ENCODE results near the gene DMD.

DMD gene

DNA sequence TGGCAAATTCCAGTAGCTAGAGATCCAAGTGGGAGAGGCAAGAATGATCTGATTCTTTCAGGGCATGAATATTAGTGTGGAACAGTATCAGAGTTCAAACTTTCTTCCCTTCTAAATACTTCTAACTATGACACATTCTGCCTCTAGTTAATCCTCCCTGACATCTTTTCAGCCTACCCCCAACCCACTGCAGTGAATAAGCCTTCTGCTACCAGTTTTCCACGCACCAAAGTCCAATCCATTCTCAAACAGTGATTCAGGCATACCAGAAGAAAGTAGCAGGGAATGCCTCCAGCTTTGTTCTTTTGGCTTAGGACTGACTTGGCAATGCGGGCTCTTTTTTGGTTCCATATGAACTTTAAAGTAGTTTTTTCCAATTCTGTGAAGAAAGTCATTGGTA lies 1984.1 kb downstream of the DMD start:
- Histone ChIP-seq H3K4me3 (ENCODE audit: low read length in 2 of 2) (no peak overlapping the region), H3K9ac (ENCODE audit: low read length in 2 of 2) (no peak overlapping the region), H3K27me3 (ENCODE audit: control insufficient read depth in 1 of 2, insufficient read depth in 2 of 2, low read length in 2 of 2) (no peaks in the 10 kb centered on the region), H3K9me3 (ENCODE audit: control insufficient read depth in 2 of 2, low read length in 2 of 2) (no peaks in the 10 kb centered on the region), H3K4me1 (ENCODE audit: control insufficient read depth, insufficient read depth, low read length) (no peaks in the 10 kb centered on the region), H3K27ac (ENCODE audit: low read length) (no peak overlapping the region), H3K36me3 (ENCODE audit: control insufficient read depth in 2 of 2, insufficient read depth in 2 of 2, low read length in 2 of 2) (no peaks in the 10 kb centered on the region)

DNA sequence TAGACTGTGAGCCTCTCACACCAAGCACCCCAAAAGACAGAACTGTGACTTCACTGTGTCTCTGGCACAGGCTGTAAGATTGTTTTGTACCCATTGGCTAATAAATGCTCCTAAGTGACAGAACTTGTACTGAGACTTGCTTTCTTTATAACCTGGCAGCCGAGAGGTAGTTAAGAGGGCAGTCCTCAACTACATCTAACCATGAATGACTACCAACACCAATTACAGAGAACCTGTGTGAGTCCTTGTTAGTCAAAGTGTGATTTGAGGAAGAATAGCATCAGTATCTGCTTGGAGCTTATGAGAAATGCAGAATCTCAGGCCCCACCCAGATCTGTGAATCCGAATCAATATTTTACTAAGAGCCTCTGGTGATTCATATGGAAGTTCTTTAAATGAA lies 1985.5 kb downstream of the DMD start:
- H3K27ac ChIP-seq (ENCODE audit: low read length): no peak overlapping the region
- H3K9ac ChIP-seq (ENCODE audit: low read length in 2 of 2): no peak overlapping the region
- no peaks in the 10 kb centered on the region for H3K27me3 ChIP-seq (ENCODE audit: control insufficient read depth in 1 of 2, insufficient read depth in 2 of 2, low read length in 2 of 2)
- H3K4me1 ChIP-seq (ENCODE audit: control insufficient read depth, insufficient read depth, low read length): no peaks in the 10 kb centered on the region
- no peaks in the 10 kb centered on the region for H3K9me3 ChIP-seq (ENCODE audit: control insufficient read depth in 2 of 2, low read length in 2 of 2)
- no peak overlapping the region for H3K4me3 ChIP-seq (ENCODE audit: low read length in 2 of 2)
- no peaks in the 10 kb centered on the region for H3K36me3 ChIP-seq (ENCODE audit: control insufficient read depth in 2 of 2, insufficient read depth in 2 of 2, low read length in 2 of 2)

DNA sequence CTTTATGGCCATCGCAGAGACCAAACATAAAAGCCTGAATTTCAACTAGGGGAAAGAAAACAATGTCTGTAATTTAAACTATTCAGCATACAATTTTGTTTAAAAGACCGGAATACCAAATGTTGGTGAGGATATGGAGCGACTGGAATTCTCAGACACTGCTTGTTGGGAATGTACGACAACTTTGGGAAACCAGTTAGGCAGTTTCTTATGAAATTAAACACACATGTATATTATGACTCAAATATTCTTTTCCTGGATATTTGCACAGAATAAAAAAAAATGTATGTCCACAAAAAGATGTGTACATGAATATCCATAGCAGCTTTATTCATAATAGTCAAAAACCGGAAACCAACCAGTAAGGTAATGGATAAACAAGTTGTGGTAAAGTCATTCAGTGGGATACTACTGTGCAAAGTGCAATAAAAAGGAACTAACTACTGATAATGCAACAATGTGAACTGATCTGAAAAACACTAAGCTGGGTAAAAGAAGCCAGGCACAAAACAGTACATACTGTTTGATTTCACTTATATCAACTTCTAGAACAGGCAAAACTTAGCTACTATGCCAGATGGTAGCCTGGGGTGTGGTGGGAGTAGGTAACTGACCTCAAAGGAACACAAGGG lies 1986.9 kb downstream of the DMD start:
- no peaks in the 10 kb centered on the region for H3K36me3 ChIP-seq (ENCODE audit: control insufficient read depth in 2 of 2, insufficient read depth in 2 of 2, low read length in 2 of 2)
- no peak overlapping the region for H3K9ac ChIP-seq (ENCODE audit: low read length in 2 of 2)
- H3K4me3 ChIP-seq (ENCODE audit: low read length in 2 of 2): no peak overlapping the region
- H3K27ac ChIP-seq (ENCODE audit: low read length): no peak overlapping the region
- no peaks in the 10 kb centered on the region for H3K9me3 ChIP-seq (ENCODE audit: control insufficient read depth in 2 of 2, low read length in 2 of 2)
- no peaks in the 10 kb centered on the region for H3K4me1 ChIP-seq (ENCODE audit: control insufficient read depth, insufficient read depth, low read length)
- no peaks in the 10 kb centered on the region for H3K27me3 ChIP-seq (ENCODE audit: control insufficient read depth in 1 of 2, insufficient read depth in 2 of 2, low read length in 2 of 2)

DNA sequence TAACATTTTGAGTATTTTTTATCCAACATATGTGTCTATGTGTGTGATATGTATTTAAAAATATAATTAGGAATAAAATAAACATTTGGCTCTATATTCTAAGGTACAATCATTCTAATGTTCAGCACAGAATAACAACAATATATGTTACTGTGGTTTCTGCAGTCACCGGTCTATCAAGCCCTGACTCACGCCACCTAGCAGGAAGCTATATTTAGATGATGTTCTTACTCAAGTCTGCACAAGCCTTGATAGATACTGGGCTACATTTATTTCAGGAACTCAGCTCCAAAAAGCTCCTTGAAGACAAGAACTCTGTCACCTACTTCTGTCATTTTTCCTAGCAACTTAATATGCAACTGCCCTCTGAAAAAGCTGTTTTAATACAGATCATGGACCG lies 1987.5 kb downstream of the DMD start:
- H3K4me1 ChIP-seq (ENCODE audit: control insufficient read depth, insufficient read depth, low read length): no peaks in the 10 kb centered on the region
- H3K9ac ChIP-seq (ENCODE audit: low read length in 2 of 2): no peak overlapping the region
- no peak overlapping the region for H3K27ac ChIP-seq (ENCODE audit: low read length)
- no peak overlapping the region for H3K4me3 ChIP-seq (ENCODE audit: low read length in 2 of 2)
- no peaks in the 10 kb centered on the region for H3K27me3 ChIP-seq (ENCODE audit: control insufficient read depth in 1 of 2, insufficient read depth in 2 of 2, low read length in 2 of 2)
- no peaks in the 10 kb centered on the region for H3K9me3 ChIP-seq (ENCODE audit: control insufficient read depth in 2 of 2, low read length in 2 of 2)
- no peaks in the 10 kb centered on the region for H3K36me3 ChIP-seq (ENCODE audit: control insufficient read depth in 2 of 2, insufficient read depth in 2 of 2, low read length in 2 of 2)

DNA sequence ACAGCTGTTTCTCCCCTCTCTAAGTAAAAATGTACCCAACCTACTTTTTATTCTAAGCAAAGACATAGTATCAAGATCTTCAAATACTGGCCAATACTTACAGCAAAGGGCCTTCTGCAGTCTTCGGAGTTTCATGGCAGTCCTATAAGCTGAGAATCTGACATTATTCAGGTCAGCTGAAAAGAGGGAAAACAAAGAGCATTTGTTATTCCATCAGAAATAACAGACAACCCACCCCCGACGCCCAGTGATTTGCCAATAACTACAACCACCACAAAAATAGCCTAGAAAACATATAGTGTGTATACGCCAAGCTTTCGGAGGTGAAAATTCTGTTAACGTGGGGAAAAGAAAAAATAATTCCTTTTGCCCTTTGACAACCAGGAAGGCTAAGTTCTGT lies 1988.4 kb downstream of the DMD start:
- Histone ChIP-seq H3K4me3 (ENCODE audit: low read length in 2 of 2) (no peak overlapping the region), H3K27ac (ENCODE audit: low read length) (no peak overlapping the region), H3K36me3 (ENCODE audit: control insufficient read depth in 2 of 2, insufficient read depth in 2 of 2, low read length in 2 of 2) (no peaks in the 10 kb centered on the region), H3K27me3 (ENCODE audit: control insufficient read depth in 1 of 2, insufficient read depth in 2 of 2, low read length in 2 of 2) (no peaks in the 10 kb centered on the region), H3K4me1 (ENCODE audit: control insufficient read depth, insufficient read depth, low read length) (no peaks in the 10 kb centered on the region), H3K9ac (ENCODE audit: low read length in 2 of 2) (no peak overlapping the region), H3K9me3 (ENCODE audit: control insufficient read depth in 2 of 2, low read length in 2 of 2) (no peaks in the 10 kb centered on the region)

DNA sequence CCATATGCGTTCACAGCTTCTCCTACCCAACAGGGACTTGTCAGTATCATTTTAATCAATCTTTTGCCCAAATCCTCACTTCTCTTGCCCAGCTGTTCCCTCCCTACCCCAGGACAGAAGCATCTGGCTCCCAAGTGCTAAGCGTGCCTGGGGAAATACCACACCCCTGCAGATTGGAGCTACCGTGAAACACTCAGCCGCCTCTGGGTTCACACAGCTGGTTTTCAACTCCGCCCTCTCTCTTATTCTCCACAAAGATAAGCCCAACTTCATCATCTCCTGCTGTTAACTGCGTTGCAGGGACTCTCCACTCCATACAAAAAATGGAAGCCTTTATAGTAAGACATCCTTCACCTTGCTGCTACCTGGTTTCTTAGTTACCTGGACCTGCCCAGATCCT lies 1992.2 kb downstream of the DMD start:
- Histone ChIP-seq H3K9me3 (ENCODE audit: control insufficient read depth in 2 of 2, low read length in 2 of 2) (no peaks in the 10 kb centered on the region), H3K4me3 (ENCODE audit: low read length in 2 of 2) (no peak overlapping the region), H3K27ac (ENCODE audit: low read length) (no peak overlapping the region), H3K4me1 (ENCODE audit: control insufficient read depth, insufficient read depth, low read length) (no peaks in the 10 kb centered on the region), H3K36me3 (ENCODE audit: control insufficient read depth in 2 of 2, insufficient read depth in 2 of 2, low read length in 2 of 2) (no peaks in the 10 kb centered on the region), H3K27me3 (ENCODE audit: control insufficient read depth in 1 of 2, insufficient read depth in 2 of 2, low read length in 2 of 2) (no peaks in the 10 kb centered on the region), H3K9ac (ENCODE audit: low read length in 2 of 2) (no peak overlapping the region)

DNA sequence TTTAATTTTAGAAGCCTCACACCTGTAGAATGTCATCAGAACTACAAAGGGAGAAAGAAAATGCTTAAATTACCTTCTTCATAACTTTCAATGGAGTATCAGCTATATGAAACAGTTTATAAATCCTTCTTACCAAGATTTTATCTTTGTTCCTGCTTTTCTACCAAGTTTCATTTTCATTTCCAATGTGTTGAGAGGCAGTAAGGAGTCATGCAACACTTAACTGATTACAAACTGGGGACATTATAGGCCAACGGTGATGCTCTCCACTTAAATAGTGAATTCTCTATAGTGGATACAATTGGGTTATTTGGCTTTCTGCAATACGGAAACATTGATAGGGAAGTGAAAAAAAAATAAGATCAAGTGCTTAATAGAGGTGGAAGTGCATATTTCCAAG lies 1994.3 kb downstream of the DMD start:
- H3K4me1 ChIP-seq (ENCODE audit: control insufficient read depth, insufficient read depth, low read length): peaks cover 6% of the 10 kb centered on the region
- H3K9me3 ChIP-seq (ENCODE audit: control insufficient read depth in 2 of 2, low read length in 2 of 2): no peaks in the 10 kb centered on the region
- H3K4me3 ChIP-seq (ENCODE audit: low read length in 2 of 2): no peak overlapping the region
- H3K36me3 ChIP-seq (ENCODE audit: control insufficient read depth in 2 of 2, insufficient read depth in 2 of 2, low read length in 2 of 2): no peaks in the 10 kb centered on the region
- H3K9ac ChIP-seq (ENCODE audit: low read length in 2 of 2): no peak overlapping the region
- H3K27ac ChIP-seq (ENCODE audit: low read length): no peak overlapping the region
- H3K27me3 ChIP-seq (ENCODE audit: control insufficient read depth in 1 of 2, insufficient read depth in 2 of 2, low read length in 2 of 2): no peaks in the 10 kb centered on the region

DNA sequence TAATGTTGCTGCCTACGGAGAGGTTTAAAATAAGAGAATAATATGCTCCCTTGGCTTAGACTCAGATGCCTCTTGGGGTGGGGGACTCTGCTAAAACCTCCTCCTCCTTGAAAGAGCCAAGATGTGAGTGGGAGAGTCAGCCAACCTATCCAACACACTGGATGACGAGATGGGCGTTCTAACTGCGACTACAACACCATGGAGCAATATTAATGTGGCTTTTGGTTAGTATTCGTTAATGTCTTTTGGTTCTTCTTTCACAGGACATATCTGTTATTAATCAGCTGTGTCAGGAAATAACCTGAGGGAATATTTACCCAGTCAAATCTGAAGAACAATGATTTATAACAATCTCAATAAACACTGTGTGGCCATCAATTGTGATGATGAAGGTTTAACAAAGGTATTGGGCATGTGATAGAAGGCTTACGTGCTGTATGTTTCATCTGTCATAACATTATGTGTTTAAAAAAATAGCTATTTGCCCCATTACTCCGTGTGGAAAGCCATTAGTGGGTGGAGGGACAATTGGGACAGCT lies 1996.0 kb downstream of the DMD start:
- H3K4me1 ChIP-seq (ENCODE audit: control insufficient read depth, insufficient read depth, low read length): peaks cover 6% of the 10 kb centered on the region
- H3K27me3 ChIP-seq (ENCODE audit: control insufficient read depth in 1 of 2, insufficient read depth in 2 of 2, low read length in 2 of 2): no peaks in the 10 kb centered on the region
- H3K4me3 ChIP-seq (ENCODE audit: low read length in 2 of 2): no peak overlapping the region
- no peaks in the 10 kb centered on the region for H3K9me3 ChIP-seq (ENCODE audit: control insufficient read depth in 2 of 2, low read length in 2 of 2)
- H3K27ac ChIP-seq (ENCODE audit: low read length): no peak overlapping the region
- no peaks in the 10 kb centered on the region for H3K36me3 ChIP-seq (ENCODE audit: control insufficient read depth in 2 of 2, insufficient read depth in 2 of 2, low read length in 2 of 2)
- no peak overlapping the region for H3K9ac ChIP-seq (ENCODE audit: low read length in 2 of 2)

DNA sequence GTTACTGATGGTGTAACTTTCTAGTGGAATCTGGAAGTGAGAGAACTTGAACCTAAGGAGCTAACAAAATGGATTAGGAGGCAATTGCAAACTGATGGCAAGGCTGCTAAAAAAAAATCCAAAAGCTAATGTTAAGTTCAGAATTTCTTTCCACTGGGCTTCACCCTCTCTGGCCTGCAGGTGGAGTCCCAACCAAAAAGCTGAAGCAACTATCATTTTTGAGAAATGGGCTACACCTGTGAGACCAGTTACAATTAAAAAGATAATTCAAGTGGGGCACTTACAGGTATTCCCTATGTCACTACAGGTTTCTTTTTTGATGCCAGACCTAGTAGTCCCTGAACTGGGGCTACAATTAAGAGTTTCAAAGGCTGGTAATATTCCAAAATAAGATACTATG lies 1997.4 kb downstream of the DMD start:
- Histone ChIP-seq H3K27ac (ENCODE audit: low read length) (no peak overlapping the region), H3K9me3 (ENCODE audit: control insufficient read depth in 2 of 2, low read length in 2 of 2) (no peaks in the 10 kb centered on the region), H3K9ac (ENCODE audit: low read length in 2 of 2) (no peak overlapping the region), H3K4me3 (ENCODE audit: low read length in 2 of 2) (no peak overlapping the region), H3K4me1 (ENCODE audit: control insufficient read depth, insufficient read depth, low read length) (peaks cover 6% of the 10 kb centered on the region), H3K27me3 (ENCODE audit: control insufficient read depth in 1 of 2, insufficient read depth in 2 of 2, low read length in 2 of 2) (no peaks in the 10 kb centered on the region), H3K36me3 (ENCODE audit: control insufficient read depth in 2 of 2, insufficient read depth in 2 of 2, low read length in 2 of 2) (no peaks in the 10 kb centered on the region)

DNA sequence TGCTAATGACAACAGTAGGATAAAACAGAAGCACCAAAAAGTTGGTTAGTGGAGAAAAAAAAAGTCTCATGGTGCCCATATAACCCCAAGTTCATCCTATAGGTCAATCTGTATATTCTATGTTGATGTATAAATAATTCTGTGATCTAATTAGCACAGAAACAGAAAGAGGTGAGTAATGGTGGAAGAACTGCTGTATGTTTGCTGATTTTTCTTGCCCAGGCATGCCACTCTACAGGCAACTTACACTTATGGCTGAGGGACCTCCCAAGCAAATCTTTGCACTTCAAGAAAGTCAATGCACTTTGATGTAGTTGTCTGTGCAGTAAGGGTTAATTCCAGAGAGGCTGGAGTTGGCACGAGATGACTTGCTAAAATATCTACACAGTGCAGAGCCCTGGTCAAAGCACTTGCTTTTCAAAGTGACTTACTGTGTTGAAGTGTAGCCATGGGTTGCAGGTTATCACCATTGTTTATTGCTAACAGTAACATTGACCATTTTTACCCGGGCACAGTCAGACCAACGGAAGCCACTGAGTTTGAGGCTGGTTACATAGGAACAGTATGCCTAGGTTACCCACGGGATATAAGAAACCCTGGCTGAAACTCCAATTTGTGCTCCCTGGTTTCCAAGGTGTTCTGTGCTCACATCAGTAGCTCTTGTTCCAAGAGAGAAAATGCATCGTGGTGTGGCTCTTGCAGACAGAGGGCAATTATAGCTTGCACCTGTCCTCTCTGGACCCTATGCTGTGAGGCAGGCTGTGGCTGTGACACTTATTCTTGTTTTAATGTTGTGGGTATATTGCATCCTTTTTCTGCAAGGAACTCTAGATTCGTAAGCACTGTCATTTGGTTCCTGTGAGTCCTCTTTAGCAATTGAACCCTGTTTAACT lies 1998.2 kb downstream of the DMD start:
- H3K9ac ChIP-seq (ENCODE audit: low read length in 2 of 2): no peak overlapping the region
- no peaks in the 10 kb centered on the region for H3K36me3 ChIP-seq (ENCODE audit: control insufficient read depth in 2 of 2, insufficient read depth in 2 of 2, low read length in 2 of 2)
- H3K27me3 ChIP-seq (ENCODE audit: control insufficient read depth in 1 of 2, insufficient read depth in 2 of 2, low read length in 2 of 2): no peaks in the 10 kb centered on the region
- peaks cover 6% of the 10 kb centered on the region for H3K4me1 ChIP-seq (ENCODE audit: control insufficient read depth, insufficient read depth, low read length)
- H3K4me3 ChIP-seq (ENCODE audit: low read length in 2 of 2): no peak overlapping the region
- H3K27ac ChIP-seq (ENCODE audit: low read length): no peak overlapping the region
- no peaks in the 10 kb centered on the region for H3K9me3 ChIP-seq (ENCODE audit: control insufficient read depth in 2 of 2, low read length in 2 of 2)

All from stomach smooth muscle (tissue), 2 donors.